ENCODE measurements around the gene TXNDC2. TPM values are rescaled to one million over a fixed set of nuclear protein-coding genes. Genes with fewer than 3 reads are reported as not detected.

Gene TXNDC2
- total and polyA plus RNA-seq, 2 donors, result 0.02 TPM; not detected in 1

- peaks cover 7 to 10% of the 10 kb centered on the region in 2 donors for H3K4me1 ChIP-seq (ENCODE audit: control insufficient read depth in 2 of 2, insufficient read depth in 2 of 2, low read length in 2 of 2)
- 79% methylated on average over 5 of the region's 5 CpGs for WGBS
- no peak overlapping the region for H3K27ac ChIP-seq (ENCODE audit: low read depth in 1 of 2, low read length in 1 of 2)
- DNase-seq (ENCODE audit: low read depth in 6 of 9, low spot score in 9 of 9), result no peak
- H3K4me3 ChIP-seq (ENCODE audit: low read length in 2 of 2), result no peak overlapping the region
- no peaks in the 10 kb centered on the region for H3K27me3 ChIP-seq (ENCODE audit: control insufficient read depth in 2 of 2, insufficient read depth in 1 of 2, low read length in 1 of 2)
- peaks cover 7 to 13% of the 10 kb centered on the region in 2 donors for H3K36me3 ChIP-seq (ENCODE audit: control insufficient read depth in 2 of 2, insufficient read depth in 2 of 2, low read length in 1 of 2)
- no peaks in the 10 kb centered on the region for H3K9me3 ChIP-seq (ENCODE audit: control insufficient read depth in 2 of 2, insufficient read depth in 1 of 2, low read length in 1 of 2)
Observed at GRCh38 chr18:9928646-9929259, 43.0 kb downstream of the TXNDC2 start.

- H3K27ac ChIP-seq (ENCODE audit: low read depth in 1 of 2, low read length in 1 of 2), result no peak overlapping the region
- H3K9me3 ChIP-seq (ENCODE audit: control insufficient read depth in 2 of 2, insufficient read depth in 1 of 2, low read length in 1 of 2), result no peaks in the 10 kb centered on the region
- peaks cover 9 to 16% of the 10 kb centered on the region in 2 donors for H3K36me3 ChIP-seq (ENCODE audit: control insufficient read depth in 2 of 2, insufficient read depth in 2 of 2, low read length in 1 of 2)
- H3K4me3 ChIP-seq (ENCODE audit: low read length in 2 of 2), result no peak overlapping the region
- no peak for DNase-seq (ENCODE audit: low read depth in 6 of 9, low spot score in 9 of 9)
- 96% methylated on average over 3 of the region's 3 CpGs for WGBS
- no peaks in the 10 kb centered on the region for H3K27me3 ChIP-seq (ENCODE audit: control insufficient read depth in 2 of 2, insufficient read depth in 1 of 2, low read length in 1 of 2)
- H3K4me1 ChIP-seq (ENCODE audit: control insufficient read depth in 2 of 2, insufficient read depth in 2 of 2, low read length in 2 of 2), result peaks cover 6 to 10% of the 10 kb centered on the region in 2 donors
Observed at GRCh38 chr18:9930299-9930884, 44.6 kb downstream of the TXNDC2 start.

GRCh38 chr18:9931146-9931545 is 45.4 kb downstream of the TXNDC2 start:
- no peak overlapping the region for H3K27ac ChIP-seq (ENCODE audit: low read depth in 1 of 2, low read length in 1 of 2)
- H3K9me3 ChIP-seq (ENCODE audit: control insufficient read depth in 2 of 2, insufficient read depth in 1 of 2, low read length in 1 of 2), result no peaks in the 10 kb centered on the region
- no peak for DNase-seq (ENCODE audit: low read depth in 6 of 9, low spot score in 9 of 9)
- no peaks in the 10 kb centered on the region for H3K27me3 ChIP-seq (ENCODE audit: control insufficient read depth in 2 of 2, insufficient read depth in 1 of 2, low read length in 1 of 2)
- 96% methylated on average over 1 of the region's 1 CpG for WGBS
- peaks cover 6 to 9% of the 10 kb centered on the region in 2 donors for H3K4me1 ChIP-seq (ENCODE audit: control insufficient read depth in 2 of 2, insufficient read depth in 2 of 2, low read length in 2 of 2)
- no peak overlapping the region for H3K4me3 ChIP-seq (ENCODE audit: low read length in 2 of 2)
- H3K36me3 ChIP-seq (ENCODE audit: control insufficient read depth in 2 of 2, insufficient read depth in 2 of 2, low read length in 1 of 2), result peaks cover 9 to 19% of the 10 kb centered on the region in 2 donors

GRCh38 chr18:9931678-9932077 is 45.9 kb downstream of the TXNDC2 start:
- WGBS, result 97% methylated on average over 5 of the region's 5 CpGs
- Histone ChIP-seq H3K4me1 (ENCODE audit: control insufficient read depth in 2 of 2, insufficient read depth in 2 of 2, low read length in 2 of 2) (peaks cover 3 to 4% of the 10 kb centered on the region in 2 donors), H3K36me3 (ENCODE audit: control insufficient read depth in 2 of 2, insufficient read depth in 2 of 2, low read length in 1 of 2) (peaks cover 15 to 24% of the 10 kb centered on the region in 2 donors), H3K9me3 (ENCODE audit: control insufficient read depth in 2 of 2, insufficient read depth in 1 of 2, low read length in 1 of 2) (no peaks in the 10 kb centered on the region), H3K4me3 (ENCODE audit: low read length in 2 of 2) (no peak overlapping the region), H3K27ac (ENCODE audit: low read depth in 1 of 2, low read length in 1 of 2) (no peak overlapping the region), H3K27me3 (ENCODE audit: control insufficient read depth in 2 of 2, insufficient read depth in 1 of 2, low read length in 1 of 2) (no peaks in the 10 kb centered on the region)
- no peak for DNase-seq (ENCODE audit: low read depth in 6 of 9, low spot score in 9 of 9)

- H3K4me1 ChIP-seq (ENCODE audit: control insufficient read depth in 2 of 2, insufficient read depth in 2 of 2, low read length in 2 of 2), result no peaks in the 10 kb centered on the region
- H3K9me3 ChIP-seq (ENCODE audit: control insufficient read depth in 2 of 2, insufficient read depth in 1 of 2, low read length in 1 of 2), result no peaks in the 10 kb centered on the region
- 97% methylated on average over 3 of the region's 3 CpGs for WGBS
- H3K4me3 ChIP-seq (ENCODE audit: low read length in 2 of 2), result no peak overlapping the region
- DNase-seq (ENCODE audit: low read depth in 6 of 9, low spot score in 9 of 9), result no peak
- H3K27me3 ChIP-seq (ENCODE audit: control insufficient read depth in 2 of 2, insufficient read depth in 1 of 2, low read length in 1 of 2), result no peaks in the 10 kb centered on the region
- peaks cover 22 to 41% of the 10 kb centered on the region in 2 donors for H3K36me3 ChIP-seq (ENCODE audit: control insufficient read depth in 2 of 2, insufficient read depth in 2 of 2, low read length in 1 of 2)
- H3K27ac ChIP-seq (ENCODE audit: low read depth in 1 of 2, low read length in 1 of 2), result no peak overlapping the region
Observed at GRCh38 chr18:9933865-9934264, 48.1 kb downstream of the TXNDC2 start.

- Histone ChIP-seq H3K4me3 (ENCODE audit: low read length in 2 of 2) (no peak overlapping the region), H3K9me3 (ENCODE audit: control insufficient read depth in 2 of 2, insufficient read depth in 1 of 2, low read length in 1 of 2) (no peaks in the 10 kb centered on the region), H3K4me1 (ENCODE audit: control insufficient read depth in 2 of 2, insufficient read depth in 2 of 2, low read length in 2 of 2) (no peaks in the 10 kb centered on the region), H3K36me3 (ENCODE audit: control insufficient read depth in 2 of 2, insufficient read depth in 2 of 2, low read length in 1 of 2) (peaks cover 22 to 41% of the 10 kb centered on the region in 2 donors), H3K27me3 (ENCODE audit: control insufficient read depth in 2 of 2, insufficient read depth in 1 of 2, low read length in 1 of 2) (no peaks in the 10 kb centered on the region), H3K27ac (ENCODE audit: low read depth in 1 of 2, low read length in 1 of 2) (no peak overlapping the region)
- no peak for DNase-seq (ENCODE audit: low read depth in 6 of 9, low spot score in 9 of 9)
- 98% methylated on average over 3 of the region's 3 CpGs for WGBS
Observed at GRCh38 chr18:9934274-9934673, 48.5 kb downstream of the TXNDC2 start.

Other genes with a start within 250 kb of the TXNDC2 start
- gene RAB31, start 177.7 kb upstream of the TXNDC2 start, total RNA-seq, result 10.1 TPM
- 17.8 TPM for gene RAB31, start 177.7 kb upstream of the TXNDC2 start, polyA plus RNA-seq
- 210 TPM for gene VAPA, start 28.0 kb downstream of the TXNDC2 start, total RNA-seq
- 158 TPM for gene VAPA, start 28.0 kb downstream of the TXNDC2 start, polyA plus RNA-seq